Embryonic facial prominence (tissue), 1 donor: ENCODE data around the gene GPR39.

Experiments used
- DNase-seq: peaks from one replicate; pipeline ENCODE4 v3.0.0-alpha.2; 2016; ENCODE audit errors: extremely low spot score

GPR39 gene

DNA sequence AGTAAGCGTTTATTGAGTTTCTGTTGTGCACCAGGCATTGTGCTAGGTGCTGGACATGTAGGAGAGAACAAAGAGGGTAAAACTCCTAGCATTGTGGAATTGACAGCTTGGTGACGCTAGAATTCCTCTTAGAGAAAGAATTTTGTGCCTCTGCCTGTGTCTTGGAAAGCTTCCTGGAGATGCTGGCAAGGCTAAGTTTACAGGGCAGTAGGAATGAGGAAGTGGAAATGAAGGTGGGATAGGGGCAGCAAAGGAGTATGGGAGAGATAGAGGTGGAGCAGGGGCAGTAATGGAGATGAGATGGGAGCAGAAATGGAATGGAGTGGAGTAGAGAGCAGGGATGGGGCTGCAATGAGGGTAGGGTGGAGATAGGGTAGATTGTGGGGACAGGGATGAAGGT, 29.8 kb downstream of the GPR39 start:
- DNase-seq = no peak

GRCh38 chr2:132448331-132448730, 31.7 kb downstream of the GPR39 start:
- no peak for DNase-seq

DNA sequence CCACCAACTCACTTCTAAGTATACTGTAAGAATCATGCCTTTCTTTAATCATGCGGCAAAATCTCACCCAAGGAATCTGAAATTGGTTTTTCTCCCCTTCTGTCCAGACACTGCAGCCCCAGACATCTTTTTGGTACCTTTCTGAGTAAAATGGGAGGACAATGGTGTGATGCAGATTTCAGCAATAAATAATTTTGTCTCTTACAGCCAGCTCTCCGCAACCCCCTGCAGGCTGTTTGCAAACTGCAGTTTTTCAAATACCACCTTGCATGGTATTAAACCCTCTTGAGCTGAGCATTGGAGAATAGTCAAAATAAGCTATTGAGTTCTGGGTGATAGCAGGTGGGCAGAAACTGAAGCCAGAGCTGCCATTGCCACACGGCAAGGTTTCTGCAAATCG, 32.2 kb downstream of the GPR39 start:
- no peak for DNase-seq

GRCh38 chr2:132449868-132450267, 33.3 kb downstream of the GPR39 start:
- no peak for DNase-seq

GRCh38 chr2:132460781-132461180, 44.2 kb downstream of the GPR39 start:
- DNase-seq = no peak

- DNase-seq = no peak
Measured at GRCh38 chr2:132462236-132462635, 45.6 kb downstream of the GPR39 start.

DNA sequence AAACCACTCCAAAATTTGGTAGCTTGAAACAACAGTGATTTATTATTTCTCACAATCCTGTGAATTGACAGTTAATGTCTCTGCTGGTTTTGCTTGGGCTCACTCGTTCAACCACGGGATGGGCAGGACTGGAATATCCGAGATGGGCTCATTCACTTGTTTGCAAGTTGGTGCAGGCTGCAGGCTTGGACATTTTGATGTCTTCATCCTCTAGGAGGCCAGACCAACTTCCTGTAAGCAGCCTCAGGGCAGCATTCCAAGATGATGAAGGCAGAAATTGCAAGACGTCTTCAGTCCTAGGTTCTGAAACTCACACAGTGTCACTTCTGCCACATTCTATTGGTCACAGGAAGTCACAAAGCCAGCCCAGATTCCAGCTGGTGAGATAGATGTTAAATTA, 47.1 kb downstream of the GPR39 start:
- no peak for DNase-seq

DNA sequence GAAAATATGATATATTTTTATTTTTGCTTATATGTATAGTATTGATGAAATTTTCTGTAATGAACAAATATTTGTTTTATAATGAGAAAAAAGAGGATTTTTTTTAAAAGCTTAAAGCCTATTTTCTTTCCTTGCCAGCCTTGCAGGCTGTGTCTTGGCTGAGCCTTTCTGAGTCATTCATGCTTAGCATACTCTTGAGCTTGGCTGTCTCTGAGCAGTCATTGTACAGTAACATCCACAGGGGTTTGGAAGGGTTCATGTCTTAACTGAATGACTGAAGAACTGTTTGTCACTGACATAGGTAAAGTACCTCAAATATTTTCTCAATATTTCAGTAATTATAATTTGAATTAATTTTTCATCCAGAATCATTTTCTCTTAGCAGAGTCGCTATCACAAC, 49.3 kb downstream of the GPR39 start:
- DNase-seq = no peak

DNA sequence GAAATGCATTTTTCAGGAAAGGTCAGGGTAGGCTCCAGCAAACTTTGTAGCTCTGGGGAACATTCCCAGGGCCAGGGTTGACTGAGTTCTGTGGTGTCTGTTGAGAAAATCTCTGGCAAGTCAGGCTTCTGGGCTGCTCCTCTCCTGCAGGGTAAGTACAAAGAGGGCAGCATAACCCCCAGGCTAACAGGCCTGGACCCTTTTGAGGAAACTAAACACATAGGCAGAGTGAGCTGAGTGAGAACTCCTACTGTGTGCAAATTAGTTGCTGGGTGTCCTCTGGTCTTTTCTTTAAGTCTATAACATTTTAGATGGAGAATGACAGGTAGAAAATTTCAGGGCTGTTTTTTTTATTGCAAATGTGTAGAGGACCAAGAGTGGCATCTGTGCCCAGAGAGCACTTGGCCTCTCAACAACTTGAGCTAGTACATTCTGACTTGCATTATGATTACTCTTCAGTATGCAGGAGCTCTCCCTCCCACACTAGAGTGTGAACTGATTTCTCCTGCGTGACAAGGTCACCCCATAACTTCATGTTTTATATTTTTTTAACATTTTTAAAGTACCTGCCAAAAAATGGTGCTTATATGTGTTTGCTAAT, 49.9 kb downstream of the GPR39 start:
- no peak for DNase-seq

DNA sequence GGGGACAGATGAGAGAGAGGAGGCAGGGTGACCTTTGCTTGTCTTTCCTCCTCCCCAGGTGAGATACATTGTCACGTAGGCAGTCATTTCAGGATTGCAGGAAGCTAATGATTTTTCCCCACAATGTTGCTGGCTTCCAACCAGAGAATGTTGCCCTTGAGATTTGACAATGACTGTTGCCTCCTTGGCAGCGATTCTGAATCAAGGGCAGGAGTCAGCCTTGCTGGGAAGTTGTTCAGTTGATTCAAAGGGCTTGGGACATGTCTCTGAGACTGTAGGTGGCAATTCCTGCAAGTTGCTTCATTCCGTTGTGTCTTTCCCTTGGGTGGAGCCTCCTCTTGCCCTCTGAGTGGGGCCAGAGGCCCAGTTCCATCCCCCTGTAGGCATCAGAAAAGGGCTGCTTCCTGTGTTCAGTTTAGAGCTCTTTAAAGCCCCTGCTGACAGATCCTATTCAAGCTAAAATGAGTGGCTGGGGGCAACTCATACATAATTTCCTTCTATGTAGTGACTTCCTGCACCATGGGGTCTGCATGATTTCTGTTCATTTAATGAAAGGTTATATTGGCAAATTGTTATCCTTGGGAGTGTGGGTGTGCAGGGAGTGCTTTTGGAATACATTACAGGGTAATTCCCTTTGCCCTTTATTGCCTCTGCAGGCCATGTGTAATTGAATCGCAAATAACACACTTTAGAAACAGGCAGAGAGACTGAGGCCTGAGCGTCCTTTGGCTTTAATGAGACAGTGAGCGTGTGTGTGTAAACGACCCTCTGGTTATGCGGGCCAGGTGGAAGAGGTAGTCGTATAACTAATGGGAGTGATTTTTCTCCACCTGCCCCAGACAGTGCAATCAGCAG, 52.4 kb downstream of the GPR39 start:
- DNase-seq = no peak

DNA sequence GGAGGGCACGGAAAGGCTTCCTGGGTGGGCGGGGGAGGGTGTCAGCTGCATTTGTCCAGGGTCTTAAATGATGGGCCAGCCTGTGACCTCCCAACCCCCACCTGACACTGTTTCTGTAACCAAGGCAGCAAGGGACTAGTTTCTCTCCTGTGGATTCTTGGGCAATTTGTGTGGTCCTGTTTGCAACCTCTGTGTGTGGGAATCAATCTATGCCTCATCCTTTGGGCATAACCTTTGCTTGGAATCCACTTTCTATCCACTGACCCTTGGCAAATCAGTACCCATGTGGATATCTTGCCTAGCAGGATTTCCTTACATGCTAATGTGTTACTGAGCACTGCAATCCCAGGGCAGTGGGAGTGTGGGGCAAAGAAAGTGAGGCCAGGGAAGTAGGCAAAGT, 54.1 kb downstream of the GPR39 start:
- no peak for DNase-seq

- no peak for DNase-seq
Measured at GRCh38 chr2:132473174-132473883, 56.7 kb downstream of the GPR39 start.

GRCh38 chr2:132475615-132476014, 59.0 kb downstream of the GPR39 start:
- DNase-seq = no peak

DNA sequence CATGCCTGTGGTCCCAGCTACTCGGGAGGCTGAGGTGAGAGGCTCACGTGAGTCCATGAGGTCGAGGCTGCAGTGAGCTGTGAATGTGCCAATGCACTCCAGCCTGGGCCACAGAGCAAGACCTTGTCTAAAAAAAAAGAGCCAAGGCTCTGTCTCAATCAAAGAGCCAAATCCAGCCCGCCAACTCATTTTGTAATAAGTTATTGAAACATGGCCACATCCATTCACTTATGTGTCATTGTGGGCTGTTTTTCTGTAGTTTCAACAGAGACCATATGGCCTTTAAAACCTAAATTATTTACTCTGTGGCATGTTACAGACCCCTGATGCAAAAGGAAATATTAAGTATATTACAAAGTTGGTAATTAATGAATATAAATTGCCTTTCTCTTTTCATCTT, 60.8 kb downstream of the GPR39 start:
- DNase-seq = no peak

- DNase-seq = no peak
Measured at GRCh38 chr2:132477962-132478361, 61.4 kb downstream of the GPR39 start.

DNA sequence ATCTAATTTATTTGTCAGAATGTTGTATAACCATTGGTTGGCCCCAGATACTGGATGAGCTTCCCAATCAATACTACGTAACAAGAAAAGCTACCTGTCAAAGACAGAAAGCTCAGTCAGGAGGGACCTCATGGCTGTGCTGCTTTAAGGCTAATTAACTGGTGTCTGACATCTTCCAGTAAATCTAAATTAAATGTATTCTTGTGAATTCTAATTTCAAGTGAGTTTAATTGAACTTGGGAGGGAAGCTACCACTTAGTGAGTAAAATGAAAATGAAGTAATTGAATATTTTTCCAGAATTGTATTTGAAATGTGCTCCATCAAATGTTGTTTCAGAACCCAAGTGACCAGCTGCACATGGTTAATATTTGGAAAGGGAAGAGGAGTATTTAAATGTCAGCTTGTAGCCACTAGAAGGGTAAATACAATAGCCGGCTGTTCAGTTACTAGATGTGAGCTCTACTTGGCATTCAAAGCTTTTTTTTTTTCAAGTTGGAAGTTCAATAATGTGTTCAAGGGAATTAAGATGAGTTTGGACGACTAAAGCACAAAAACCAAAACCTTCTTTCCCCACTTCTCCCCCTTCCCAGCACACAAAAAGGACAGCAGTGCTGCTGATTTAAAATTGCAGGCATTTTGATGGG, 62.0 kb downstream of the GPR39 start:
- no peak for DNase-seq

DNA sequence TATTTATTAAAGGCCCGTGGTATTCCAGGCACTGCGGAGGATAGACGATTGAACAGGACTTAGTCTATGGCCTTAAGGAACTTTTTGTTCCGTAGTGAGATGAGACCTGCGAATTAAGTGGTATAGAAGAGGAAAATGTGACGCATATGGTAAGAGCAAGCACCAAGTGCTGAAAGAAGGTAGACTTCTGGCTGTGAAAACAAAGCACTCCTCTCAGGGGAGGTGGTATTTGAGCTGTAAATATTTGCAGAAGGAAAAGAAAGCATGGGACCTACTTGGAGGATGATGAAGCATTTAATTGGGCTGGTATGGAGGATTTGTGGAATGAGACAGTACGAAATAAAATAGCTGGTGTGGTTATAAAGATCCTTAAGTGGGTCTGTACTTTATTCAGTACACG, 62.5 kb downstream of the GPR39 start:
- DNase-seq = no peak

GRCh38 chr2:132482821-132483220, 66.2 kb downstream of the GPR39 start:
- DNase-seq = no peak

GRCh38 chr2:132484144-132484543, 67.5 kb downstream of the GPR39 start:
- no peak for DNase-seq

GRCh38 chr2:132488491-132488890, 71.9 kb downstream of the GPR39 start:
- DNase-seq = no peak

GRCh38 chr2:132489150-132489549, 72.5 kb downstream of the GPR39 start:
- DNase-seq = no peak

GRCh38 chr2:132495881-132496280, 79.3 kb downstream of the GPR39 start:
- no peak for DNase-seq
